Smooth muscle cell of the brain vasculature (primary cell): Measurements from ENCODE around the gene MEPE.
A peak's percentile ranks its signal among the peaks of the same experiment; 100 is the strongest.

Experiments
- DNase-seq: peaks from one replicate; pipeline ENCODE4 v3.0.0-alpha.2; 2012; ENCODE audit warnings: low read depth, low spot score

The MEPE gene

DNA sequence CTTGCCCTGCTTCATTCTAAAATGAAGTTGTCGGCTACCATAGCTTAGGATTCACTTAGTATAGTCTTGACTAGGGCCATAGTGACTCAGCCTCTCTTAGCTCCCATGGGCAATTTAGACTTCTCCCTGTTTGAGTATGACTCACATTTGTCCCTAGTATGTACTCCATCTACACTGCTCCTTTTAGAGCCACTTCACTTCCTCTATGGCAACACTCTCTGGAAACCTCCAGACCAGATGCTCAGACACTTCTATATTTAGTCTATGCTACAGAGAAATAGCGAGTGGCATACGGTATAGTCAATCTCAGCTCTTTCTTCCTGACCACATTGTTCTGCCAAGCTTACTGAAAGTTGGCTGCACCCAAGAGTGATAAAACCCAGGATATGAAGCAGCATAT lies 11.2 kb downstream of the MEPE start:
- no peak for DNase-seq

DNA sequence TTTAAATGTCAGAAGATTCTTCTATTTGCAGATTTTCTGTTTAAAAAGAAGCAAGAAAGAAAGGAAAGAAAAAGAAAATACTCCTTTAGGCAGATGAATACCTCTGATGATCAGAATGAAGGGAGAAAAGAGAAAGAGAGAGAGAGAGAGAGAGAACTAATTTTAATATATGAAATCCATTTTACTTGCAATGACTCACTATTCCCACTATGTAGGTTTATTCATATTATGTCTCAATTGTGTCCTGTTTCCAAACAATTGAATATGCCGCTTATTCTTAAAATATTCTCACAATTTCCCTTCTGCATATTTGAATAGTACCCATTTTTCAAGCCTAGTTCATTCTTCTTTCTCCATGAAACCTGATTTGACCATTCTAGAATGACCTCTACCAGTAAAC lies 11.7 kb downstream of the MEPE start:
- DNase-seq: no peak

DNA sequence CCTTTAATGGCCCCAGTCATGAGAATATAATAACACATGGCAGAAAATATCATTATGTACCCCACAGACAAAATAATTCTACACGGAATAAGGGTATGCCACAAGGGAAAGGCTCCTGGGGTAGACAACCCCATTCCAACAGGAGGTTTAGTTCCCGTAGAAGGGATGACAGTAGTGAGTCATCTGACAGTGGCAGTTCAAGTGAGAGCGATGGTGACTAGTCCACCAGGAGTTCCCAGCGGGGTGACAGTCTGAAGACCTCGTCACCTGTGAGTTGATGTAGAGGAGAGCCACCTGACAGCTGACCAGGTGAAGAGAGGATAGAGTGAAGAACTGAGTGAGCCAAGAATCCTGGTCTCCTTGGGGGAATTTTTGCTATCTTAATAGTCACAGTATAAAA lies 13.5 kb downstream of the MEPE start:
- DNase-seq: no peak

DNA sequence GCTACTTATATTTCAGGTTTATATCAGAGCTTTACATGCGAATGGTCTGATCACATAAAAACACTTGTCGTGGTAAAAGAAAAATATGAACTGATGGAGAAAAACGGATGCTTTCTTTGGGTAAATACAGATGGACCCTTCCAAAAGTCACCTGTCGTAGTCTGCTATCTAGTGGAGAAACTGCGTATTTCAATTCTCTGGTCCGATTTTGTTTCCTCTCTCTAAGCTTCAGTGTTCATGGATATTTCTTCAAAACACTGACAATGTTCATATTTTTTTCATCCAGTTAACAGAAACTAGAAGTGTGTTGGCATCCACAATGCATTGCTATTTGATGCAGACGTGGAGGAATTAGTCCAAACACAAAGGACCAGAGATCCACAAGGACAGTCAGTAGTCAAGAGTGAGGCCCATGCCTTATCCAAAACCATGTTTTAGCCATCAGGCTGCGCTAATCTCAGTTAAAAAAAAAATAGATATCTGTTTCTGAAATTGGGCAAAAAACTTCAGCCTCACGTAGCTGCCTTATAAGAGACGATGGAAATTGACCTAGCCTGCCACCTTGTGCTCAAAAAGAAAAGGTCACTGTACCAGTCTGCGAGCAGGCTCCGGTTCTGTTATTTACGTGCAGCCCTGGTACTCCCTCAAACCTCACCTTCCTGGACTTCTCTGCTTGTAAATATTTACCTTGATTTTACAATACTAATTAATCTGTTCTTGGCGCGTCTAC lies 16.0 kb downstream of the MEPE start:
- peak; percentile 36 for DNase-seq

DNA sequence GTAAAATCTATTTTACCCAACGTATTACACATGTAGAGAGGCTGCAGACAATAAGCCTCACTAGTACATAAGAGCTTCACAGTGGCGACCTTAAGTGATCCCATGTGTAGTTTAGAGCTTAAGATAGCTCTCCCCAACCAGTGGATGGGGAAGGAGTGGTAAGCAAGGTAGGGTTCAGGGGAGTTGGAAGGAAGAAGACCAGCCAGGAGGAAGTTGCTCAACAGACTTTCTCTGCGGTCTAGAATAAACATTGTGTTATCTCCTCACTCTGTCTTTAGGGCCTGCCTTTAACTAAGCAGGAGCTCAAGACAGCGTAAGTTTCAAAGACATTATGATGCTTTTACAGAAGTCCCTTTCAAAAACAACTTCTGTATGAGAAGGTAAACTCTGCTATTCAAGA lies 16.8 kb downstream of the MEPE start:
- DNase-seq: no peak

DNA sequence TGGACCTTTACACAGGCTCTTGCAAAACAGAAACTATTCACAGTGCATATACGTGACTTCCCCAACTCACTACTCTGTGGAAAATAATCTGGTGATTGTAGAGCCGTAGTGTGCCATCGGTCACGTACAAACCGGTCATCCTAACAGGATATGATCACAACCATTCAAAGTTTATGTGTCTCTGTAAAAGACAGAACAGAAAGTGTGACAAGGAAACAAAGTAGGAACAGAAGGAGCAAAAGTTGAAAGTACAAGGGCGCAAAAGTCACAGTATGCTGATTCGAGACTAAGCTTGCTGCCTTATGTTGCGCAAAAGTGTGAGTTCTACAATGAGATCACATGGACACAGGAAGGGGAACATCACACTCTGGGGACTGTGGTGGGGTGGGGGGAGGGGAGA lies 18.6 kb downstream of the MEPE start:
- no peak for DNase-seq

DNA sequence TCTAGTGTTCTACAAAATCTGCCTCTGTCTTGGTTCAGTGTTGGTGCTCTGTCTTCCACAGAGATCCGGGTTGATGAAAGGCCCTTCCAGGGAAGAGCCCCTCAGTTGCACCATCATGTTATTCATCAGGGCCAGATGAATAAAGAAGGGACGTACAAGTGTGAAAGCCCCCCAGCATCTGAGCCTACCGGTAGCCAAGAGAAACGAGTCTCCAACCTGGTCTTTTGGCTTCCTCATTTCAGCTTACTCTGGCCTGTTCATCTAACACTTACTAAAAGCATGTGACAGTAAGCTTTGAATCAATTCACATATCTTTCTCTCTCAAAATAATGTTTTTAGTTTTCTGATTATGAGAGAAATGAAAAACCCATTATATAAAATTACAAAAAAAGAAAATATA lies 19.2 kb downstream of the MEPE start:
- DNase-seq: no peak

DNA sequence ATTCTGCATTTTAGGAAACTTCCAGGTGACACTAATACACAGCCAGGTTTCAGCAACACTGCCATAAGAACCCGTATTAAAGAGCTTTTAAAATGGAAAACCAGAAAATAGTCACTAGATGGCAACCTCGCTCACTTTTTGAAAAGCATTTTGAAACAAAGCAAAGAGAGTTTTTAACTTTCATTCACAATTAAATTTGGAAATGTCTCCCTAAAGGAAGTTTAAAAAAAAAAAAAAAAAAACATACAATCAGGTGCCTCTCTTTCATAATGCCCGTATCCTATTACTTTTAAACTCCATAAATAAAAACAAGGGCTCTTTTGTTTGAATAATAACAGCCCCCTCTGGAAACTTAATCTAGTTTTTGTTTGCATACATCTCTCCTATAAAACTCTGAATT lies 20.3 kb downstream of the MEPE start:
- DNase-seq: peak; percentile 47

DNA sequence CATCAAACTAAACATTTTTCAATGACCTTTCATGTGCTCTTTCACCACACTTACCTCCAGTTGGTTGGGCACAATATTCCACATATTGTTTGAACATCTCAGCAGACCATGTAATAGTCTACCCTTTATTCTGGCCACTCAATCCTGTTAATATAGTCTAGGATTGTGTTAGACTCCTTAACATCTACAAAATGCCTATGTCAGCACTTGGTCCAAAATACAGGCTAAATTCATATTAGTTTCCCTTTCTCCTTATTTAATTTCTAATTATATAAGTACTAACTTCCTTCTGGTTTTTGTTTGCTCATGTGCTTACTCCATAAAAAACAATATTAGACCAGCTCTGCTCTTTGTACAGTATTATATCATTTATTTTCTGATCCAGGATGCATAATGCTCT lies 21.1 kb downstream of the MEPE start:
- no peak for DNase-seq

DNA sequence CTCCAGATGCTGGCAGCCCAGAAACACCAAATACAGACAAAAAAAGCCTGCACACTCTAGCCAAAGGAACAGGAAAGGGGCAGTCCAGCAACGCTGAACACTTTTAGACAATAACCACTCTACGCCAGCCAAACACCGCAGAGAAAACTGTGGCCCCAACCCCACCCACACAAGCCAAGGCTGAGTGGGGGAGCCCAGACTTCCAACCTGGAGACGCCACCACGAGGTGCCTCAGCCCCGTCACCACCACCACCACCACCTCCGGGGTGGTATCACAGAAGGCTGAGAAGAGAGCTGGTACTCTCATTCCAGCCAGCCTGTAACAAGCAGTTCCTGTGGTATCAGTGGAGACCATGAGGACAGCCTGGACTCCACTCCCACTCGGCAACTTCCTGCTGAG lies 22.8 kb downstream of the MEPE start:
- DNase-seq: no peak

DNA sequence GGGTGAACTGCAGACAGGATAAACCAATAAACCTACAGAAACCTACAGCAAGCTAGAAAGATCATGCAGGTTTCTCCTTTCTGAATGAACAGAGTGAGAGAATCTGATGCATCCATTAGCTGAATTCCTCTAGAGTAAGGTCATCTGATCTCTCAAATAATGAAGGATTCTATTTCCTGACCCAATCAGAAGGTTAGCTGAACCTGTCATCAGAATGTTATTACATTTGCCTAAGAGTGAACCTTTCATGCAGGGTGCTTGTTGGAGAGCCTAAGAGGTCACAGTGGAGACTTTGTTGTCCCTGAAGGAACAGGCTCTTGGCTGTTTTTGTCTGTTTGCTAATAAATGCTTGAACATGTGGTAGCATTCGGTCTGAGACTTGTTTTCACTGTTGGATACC lies 24.0 kb downstream of the MEPE start:
- no peak for DNase-seq

DNA sequence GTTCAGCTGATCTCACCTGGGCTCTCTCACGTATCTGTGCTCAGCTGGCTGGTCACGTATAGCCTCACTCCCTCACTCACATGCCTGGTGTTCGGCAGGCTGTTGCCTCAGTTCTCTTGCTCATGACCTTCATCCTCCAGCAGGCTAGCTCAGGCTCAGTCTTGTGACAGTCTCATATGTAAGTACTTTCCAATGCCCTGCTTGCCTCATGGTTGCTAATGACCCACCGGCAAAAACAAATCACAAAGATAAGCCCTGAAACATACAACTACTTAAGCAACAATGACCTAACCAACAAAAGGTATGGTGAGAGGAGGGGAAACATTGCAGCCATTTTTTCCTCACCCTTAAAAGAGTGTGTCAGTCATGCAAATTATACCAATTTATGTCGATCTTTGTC lies 25.0 kb downstream of the MEPE start:
- DNase-seq: no peak

DNA sequence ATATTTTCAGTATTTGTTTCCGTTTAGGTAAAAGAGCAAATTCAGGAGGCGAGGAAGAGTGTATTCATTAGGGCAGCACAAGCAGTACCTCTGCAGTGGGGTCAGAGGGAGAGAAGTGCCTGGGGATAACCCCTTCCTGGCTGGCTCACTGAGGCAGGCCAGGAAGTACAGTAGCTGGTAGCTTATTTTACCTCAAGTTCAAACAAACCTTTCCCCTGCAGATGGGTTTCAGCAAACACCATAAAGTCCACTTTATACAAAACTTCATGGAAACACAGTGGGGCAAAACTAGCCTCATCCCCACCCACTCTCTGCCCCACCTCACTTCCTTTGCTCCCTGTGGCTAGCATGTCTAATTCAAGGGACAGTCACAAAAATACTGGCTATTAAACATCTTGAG lies 29.5 kb downstream of the MEPE start:
- DNase-seq: no peak

DNA sequence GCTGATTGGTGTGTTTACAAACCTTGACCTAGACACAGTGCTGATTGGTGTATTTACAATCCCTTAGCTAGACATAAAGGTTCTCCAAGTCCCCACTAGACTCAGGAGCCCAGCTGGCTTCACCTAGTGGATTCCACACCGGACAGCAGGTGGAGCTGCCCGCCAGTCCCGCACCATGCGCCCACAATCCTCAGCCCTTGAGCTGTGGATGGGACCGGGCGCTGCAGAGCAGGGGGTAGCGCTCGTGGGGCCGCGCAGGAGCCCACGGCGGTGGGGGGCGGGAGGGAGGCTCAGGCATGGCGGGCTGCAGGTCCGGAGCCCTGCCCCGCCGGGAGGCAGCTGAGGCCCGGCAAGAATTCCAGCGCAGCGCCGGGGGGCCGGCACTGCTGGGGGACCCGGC lies 30.7 kb downstream of the MEPE start:
- DNase-seq: no peak

DNA sequence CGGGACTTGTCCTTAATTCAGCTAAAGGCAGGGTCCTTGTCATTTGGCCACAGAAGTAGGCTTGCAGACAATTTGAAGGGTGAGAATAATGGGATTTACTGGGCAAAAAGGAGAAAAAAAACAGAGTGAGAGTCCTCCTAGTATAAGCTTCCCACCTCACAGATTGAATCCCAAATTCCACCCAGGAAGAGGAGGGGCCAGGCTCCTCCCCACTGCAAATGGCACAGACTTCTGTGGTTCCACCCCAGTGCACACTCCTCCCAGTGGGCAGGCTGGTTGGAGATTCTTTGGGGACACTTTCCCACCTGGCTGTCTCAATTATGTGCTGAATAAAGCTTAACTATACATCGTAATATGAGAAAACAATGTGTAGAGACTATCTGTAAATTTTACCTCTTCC lies 31.6 kb downstream of the MEPE start:
- no peak for DNase-seq

DNA sequence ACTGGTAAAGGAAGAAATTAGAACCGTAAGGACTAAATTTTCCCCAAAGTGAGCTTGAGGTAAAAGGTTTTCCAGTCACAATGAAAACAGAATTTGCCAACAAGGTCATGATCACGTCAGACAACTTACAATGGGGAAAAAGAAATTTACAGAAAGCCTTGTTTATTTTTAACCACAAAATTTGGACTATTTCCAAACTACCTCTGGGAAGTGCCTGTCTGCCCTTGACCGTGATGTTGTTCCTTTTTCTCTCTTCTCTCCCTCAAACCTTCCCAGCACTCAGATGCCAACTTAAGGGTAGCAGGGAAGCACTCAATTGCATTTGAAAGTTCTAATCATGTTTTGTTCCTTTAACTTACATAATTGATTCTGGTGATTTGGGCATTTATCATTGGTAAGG lies 32.5 kb downstream of the MEPE start:
- DNase-seq: no peak

DNA sequence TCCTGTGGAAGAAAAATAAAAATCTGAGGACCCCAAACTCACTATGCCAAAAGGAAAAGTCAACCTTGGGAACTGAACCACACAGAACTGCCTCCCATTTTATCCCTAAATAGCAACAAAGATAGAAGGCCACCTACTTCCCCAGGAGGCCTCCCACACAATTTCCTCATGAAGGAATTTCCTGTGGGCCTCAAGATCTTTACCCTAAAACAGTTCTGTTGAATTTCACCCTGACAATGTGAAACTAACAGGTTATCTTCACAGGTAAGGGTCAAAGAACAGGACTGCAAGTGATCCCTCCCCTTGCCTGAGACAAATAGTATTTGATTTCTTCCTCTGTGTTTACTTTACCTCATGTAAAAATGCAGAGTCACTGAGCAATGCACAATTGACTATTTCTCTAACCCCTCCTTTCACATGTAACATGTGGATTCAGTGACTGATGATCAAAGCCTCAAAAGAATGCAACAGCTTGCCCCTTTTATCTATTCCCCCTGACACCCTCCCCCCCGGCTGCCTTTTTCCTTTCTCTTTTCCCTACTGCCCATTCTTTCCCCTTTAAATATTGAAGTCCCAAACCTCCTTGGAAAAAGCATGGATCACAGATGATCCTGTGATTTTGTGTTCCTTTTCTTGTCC lies 33.3 kb downstream of the MEPE start:
- DNase-seq: no peak

DNA sequence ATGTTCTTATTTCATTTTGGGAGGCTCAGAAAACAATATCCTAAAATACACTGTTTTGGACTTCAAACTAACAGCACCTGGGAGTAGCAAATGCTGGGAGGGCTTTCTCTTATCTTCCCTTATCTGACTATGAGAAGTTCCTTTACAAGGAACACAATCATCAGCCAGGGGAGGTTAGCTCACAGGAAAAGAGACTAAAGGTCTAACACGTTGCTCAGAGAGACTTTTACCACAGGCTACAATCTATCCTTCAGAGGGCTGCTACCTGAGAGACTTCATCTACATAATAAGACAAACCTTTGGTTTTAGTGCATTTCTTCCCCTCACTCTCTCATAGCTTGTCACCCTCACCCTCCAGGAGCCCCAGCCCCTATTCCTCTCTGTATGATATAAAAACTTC lies 35.8 kb downstream of the MEPE start:
- DNase-seq: no peak

DNA sequence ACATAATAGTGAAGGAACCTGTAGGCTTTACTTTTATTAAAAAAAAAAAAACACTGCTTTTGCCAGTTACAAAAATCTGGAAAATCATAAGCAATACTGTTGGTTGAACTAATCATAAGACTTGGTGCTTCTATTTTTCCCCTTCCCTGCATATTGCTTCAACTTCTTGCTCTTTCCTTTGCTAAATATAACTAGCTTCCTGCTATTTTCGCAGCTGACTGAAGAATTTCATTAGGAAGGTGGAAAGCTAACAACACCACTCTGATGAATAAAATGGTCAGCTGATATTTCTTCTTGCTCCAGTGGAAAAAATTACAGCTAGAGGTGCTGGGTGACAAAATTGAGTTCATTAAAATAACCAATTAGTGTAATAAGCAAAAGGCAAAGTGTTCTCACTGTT lies 39.3 kb downstream of the MEPE start:
- no peak for DNase-seq

DNA sequence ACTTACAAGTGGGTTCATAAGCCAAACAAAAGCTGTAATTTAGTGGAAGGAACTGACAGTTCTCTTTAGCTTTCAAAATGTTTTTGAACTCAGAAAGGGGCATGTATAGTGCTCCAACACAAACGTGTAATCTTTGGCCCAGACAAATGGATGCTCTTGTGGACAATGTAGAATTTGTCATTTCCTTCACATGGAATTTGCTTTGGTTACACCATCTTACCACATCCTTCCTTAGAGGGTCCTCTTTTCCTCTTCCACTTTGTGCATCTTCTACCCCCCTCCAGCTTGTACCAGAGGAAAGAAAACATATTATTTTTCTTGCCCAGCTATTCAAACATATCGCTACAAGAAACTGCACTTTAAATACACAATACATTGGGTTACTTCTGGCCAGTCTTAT lies 42.4 kb downstream of the MEPE start:
- no peak for DNase-seq

DNA sequence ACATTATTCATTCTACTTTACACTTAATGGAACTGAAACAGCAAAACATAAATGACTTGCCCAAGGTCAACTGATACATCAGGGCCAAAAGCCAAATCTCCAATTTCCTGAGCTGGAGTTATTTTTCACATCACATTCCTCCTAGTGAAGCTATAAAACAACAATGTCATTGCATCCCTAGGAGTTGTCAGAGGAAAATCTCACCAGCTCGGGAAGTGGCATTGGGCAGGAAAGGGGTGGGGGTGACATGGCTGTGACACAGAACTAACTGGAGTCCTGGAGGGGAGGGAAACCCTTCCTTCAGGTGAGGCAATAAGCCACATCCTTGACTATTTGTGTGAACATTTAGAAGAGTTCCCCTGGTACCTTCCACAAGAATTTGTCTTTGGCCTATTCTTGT lies 47.3 kb downstream of the MEPE start:
- DNase-seq: no peak

DNA sequence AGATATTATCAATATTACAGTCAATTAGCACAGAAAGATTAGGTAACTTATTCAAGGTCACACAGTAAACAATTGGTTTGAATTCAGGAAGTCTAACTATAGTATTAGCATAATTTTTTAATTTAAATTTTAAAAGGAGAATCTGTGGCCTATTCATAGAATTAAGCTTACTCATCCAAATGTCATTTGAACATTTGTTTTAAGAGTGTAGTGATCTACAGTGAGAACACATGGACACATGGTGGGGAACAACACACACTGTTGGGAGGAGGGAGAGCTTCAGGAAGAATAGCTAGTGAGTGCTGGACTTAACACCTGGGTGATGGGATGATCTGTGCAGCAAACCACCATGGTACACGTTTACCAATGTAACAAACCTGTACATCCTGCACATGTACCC lies 48.3 kb downstream of the MEPE start:
- DNase-seq: no peak

DNA sequence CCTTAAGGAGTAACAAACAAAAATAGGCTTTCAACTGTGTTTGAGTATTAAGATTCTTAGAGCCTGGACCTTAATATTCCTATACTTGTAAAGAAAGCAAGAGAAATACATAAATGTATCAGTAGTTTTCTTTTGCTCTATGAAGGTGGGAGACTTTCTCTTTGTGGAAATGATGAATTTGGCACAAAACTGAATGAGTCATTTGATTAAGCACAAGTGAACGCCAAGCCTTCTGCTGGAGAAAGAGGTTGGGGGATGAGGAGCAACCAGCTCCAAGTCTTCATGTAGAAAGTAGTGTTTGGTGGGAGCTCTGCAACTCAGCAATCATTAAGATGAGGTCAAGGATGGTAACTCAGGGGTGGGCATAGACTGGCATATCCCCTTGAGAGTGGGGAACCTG lies 49.6 kb downstream of the MEPE start:
- no peak for DNase-seq

DNA sequence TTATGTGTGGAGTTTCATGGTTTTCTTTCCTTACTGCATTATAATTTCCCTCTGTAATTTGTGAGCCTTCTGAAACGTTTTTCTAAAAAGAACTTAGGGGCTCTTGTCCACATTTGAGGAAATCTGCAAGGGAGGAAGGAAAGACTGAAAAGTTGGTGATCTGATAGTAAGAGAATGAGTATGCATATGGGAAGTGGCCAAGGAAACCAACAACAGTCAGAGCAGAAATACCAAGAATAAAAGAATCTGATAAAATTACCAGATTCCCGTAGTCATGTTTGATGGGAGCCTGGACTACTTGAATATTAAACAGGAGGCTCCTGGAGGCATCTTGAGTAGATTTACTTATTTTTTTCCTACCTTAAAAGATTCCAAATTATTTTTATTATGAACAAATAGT lies 50.1 kb downstream of the MEPE start:
- DNase-seq: no peak
